Measurements from ENCODE around the gene SKAP2. TPM values are rescaled to one million over a fixed set of nuclear protein-coding genes. Genes with fewer than 3 reads are reported as not detected.

SKAP2 gene
- polyA plus RNA-seq, 1 experiment, result 16.0 TPM

DNA sequence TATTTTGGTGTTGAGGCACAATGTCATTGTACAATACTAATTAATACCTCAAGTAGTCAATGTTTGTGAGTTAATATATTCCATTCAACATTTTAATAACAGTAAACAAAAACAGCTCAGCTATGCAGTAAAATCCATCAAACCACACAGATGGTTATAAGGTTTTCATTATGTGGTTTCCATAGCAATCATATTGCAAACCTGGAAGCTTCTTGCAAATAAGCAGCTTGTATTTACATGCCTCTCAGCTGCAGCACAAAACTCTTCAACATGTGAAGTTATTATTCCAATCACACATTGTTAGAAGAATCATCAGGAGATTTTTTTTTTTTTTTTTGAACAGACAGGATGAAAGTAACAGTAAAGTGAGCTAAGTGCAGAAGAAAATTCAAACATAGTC is 170.2 kb downstream of the SKAP2 start:
- ChIA-PET CTCF (interaction anchor here (1.5 to 4.8 kb wide), 5 partner anchors 11 to 450 kb away, joined by 4 to 43 read pairs (median 6); partner anchors contain the start of gene HOXA5), POLR2A (interaction anchor here (0.7 kb wide), 1 partner anchor 9 kb away, joined by 4 read pairs; no protein-coding TSS in a partner anchor)

DNA sequence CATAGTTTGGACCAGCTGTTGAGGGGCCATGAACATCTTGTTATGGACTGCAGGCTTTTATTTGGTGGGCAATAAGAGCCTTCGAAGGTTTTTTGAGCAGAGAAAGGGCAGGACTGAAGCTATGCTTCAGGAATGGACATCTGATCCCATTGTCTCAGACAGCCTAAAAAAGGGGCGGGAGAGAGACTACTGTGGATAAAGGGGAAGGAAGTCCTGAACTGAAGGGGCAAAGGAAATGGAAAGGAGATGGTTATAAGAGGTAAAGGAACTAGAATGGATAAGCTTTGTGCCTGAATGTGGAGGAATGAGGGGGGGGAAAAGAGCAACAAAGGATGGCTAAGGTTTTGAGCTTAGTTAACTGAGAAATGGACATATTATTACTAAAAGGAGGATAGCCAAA is 172.5 kb downstream of the SKAP2 start:
- Histone ChIP-seq H3K9me3 (ENCODE audit: control insufficient read depth, insufficient read depth, low read length) (no peaks in the 10 kb centered on the region), H3K27me3 (ENCODE audit: control insufficient read depth, insufficient read depth, low read length) (no peaks in the 10 kb centered on the region), H3K27ac (ENCODE audit: low read depth, low read length) (no peak overlapping the region), H3K4me3 (ENCODE audit: low read depth, low read length) (no peak overlapping the region)
- TF ChIP-seq, protein P1, sequence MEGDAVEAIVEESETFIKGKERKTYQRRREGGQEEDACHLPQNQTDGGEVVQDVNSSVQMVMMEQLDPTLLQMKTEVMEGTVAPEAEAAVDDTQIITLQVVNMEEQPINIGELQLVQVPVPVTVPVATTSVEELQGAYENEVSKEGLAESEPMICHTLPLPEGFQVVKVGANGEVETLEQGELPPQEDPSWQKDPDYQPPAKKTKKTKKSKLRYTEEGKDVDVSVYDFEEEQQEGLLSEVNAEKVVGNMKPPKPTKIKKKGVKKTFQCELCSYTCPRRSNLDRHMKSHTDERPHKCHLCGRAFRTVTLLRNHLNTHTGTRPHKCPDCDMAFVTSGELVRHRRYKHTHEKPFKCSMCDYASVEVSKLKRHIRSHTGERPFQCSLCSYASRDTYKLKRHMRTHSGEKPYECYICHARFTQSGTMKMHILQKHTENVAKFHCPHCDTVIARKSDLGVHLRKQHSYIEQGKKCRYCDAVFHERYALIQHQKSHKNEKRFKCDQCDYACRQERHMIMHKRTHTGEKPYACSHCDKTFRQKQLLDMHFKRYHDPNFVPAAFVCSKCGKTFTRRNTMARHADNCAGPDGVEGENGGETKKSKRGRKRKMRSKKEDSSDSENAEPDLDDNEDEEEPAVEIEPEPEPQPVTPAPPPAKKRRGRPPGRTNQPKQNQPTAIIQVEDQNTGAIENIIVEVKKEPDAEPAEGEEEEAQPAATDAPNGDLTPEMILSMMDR (IDR thresholded peaks at IDR 0.05; ENCODE audit: low read depth, low read length), result no peak
- DNase-seq (ENCODE audit: low read depth, low spot score), result no peak
- ChIA-PET POLR2A (no interaction called here), CTCF (interaction anchor here (1.3 to 4.8 kb wide), 2 partner anchors 8 to 11 kb away, joined by 4 to 43 read pairs; no protein-coding TSS in a partner anchor)

More for the DNA sequence above, 170.2 kb downstream of the SKAP2 start:
- Histone ChIP-seq H3K4me3 (ENCODE audit: low read depth, low read length) (no peak overlapping the region), H3K27me3 (ENCODE audit: control insufficient read depth, insufficient read depth, low read length) (no peaks in the 10 kb centered on the region), H3K27ac (ENCODE audit: low read depth, low read length) (no peak overlapping the region), H3K9me3 (ENCODE audit: control insufficient read depth, insufficient read depth, low read length) (no peaks in the 10 kb centered on the region)
- TF ChIP-seq, protein P1 (IDR thresholded peaks at IDR 0.05; ENCODE audit: low read depth, low read length), result no peak
- DNase-seq (ENCODE audit: low read depth, low spot score), result no peak

DNA sequence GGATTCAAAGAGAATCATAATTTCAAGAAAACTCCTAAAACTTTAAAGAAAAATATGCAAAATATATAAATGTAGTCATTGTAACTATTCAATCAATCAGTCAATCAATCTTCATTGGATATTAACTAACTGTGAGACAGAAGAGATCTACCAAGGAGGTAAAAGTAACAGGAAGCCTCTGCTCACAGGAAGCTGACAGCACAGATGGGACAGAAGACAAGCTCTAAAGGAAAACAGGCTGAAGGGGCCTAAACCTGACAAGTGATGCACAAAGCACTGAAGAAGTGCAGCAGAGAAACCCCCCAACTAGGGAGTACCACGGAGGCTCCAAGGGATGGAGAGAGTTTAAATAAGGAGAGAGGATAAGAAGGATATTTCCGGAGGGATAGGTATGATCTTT is 173.0 kb downstream of the SKAP2 start:
- no peaks in the 10 kb centered on the region for H3K27me3 ChIP-seq (ENCODE audit: control insufficient read depth, insufficient read depth, low read length)
- DNase-seq (ENCODE audit: low read depth, low spot score), result no peak
- CTCF ChIA-PET, result interaction anchor here (4.8 kb wide), 1 partner anchor 10 kb away, joined by 43 read pairs; no protein-coding TSS in a partner anchor
- TF ChIP-seq, protein P1 (IDR thresholded peaks at IDR 0.05; ENCODE audit: low read depth, low read length), result no peak
- H3K9me3 ChIP-seq (ENCODE audit: control insufficient read depth, insufficient read depth, low read length), result no peaks in the 10 kb centered on the region
- H3K27ac ChIP-seq (ENCODE audit: low read depth, low read length), result no peak overlapping the region
- POLR2A ChIA-PET, result no interaction called here
- H3K4me3 ChIP-seq (ENCODE audit: low read depth, low read length), result no peak overlapping the region

DNA sequence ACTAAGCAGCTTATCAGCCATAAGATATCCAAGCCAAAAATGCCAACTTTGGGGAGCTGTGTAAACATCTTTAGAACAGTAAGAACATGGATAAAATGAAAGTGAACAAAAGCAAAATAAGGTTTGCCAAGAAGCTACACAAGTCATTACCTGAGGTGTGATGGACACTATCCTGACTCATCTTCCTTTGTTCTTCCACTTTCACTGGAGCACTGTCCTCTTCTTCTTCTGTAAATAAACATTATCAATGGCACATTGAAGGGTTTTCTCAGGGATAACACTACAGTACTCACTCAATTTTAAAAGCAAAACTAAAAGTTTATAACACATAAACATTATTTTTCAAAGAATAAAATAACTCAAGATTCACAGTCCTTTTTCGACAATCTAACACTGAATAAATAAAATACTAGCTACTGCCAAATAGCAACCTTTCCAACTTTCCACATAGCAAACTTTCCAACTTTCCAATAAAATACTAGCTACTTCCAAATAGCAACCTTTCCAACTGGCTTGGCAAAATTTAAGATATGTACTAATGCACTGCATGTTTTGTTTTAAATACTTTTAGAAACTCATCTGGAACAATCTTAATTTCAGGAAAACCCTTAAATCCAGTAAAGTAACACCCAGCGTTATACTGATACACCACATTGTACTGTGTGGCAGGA is 174.1 kb downstream of the SKAP2 start:
- DNase-seq (ENCODE audit: low read depth, low spot score), result no peak
- ChIA-PET POLR2A (no interaction called here), CTCF (interaction anchor here (0.8 to 4.8 kb wide), 4 partner anchors 9 to 164 kb away, joined by 3 to 43 read pairs (median 4); no protein-coding TSS in a partner anchor)
- no peak overlapping the region for H3K4me3 ChIP-seq (ENCODE audit: low read depth, low read length)
- TF ChIP-seq, protein P1 (IDR thresholded peaks at IDR 0.05; ENCODE audit: low read depth, low read length), result no peak
- no peak overlapping the region for H3K27ac ChIP-seq (ENCODE audit: low read depth, low read length)
- H3K9me3 ChIP-seq (ENCODE audit: control insufficient read depth, insufficient read depth, low read length), result no peaks in the 10 kb centered on the region
- no peaks in the 10 kb centered on the region for H3K27me3 ChIP-seq (ENCODE audit: control insufficient read depth, insufficient read depth, low read length)

DNA sequence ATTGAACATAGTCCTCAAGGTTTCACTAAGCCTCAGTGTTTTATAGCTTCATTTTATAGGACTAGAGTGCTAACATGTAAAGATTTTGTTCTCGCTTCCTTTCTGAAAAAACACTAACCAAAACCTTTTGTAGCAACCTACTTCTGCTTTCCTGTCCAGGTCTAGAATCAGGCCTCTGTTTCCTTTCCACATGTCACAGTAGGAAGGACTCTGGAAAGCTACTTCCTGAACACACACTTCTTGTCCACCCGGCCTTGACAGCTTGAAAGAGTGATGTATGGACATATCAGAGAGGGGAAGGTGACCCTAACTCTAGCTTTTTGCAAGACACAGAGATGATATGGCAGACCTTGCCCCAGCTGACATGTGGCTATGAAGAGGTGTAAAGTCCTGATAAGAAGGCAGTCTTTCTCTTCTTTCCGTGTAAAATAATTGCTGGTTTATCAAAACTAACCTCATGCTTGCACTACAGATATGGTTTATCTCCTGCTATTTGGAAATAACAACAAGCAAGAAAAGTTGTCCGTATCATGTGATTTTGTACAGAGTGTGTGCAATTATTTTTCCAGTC is 175.4 kb downstream of the SKAP2 start:
- DNase-seq (ENCODE audit: low read depth, low spot score), result no peak
- Histone ChIP-seq H3K9me3 (ENCODE audit: control insufficient read depth, insufficient read depth, low read length) (no peaks in the 10 kb centered on the region), H3K27me3 (ENCODE audit: control insufficient read depth, insufficient read depth, low read length) (no peaks in the 10 kb centered on the region), H3K4me3 (ENCODE audit: low read depth, low read length) (no peak overlapping the region), H3K27ac (ENCODE audit: low read depth, low read length) (no peak overlapping the region)
- ChIA-PET POLR2A (no interaction called here), CTCF (interaction anchor here (0.5 to 2.5 kb wide), 3 partner anchors 11 to 165 kb away, joined by 5 to 11 read pairs (median 6); no protein-coding TSS in a partner anchor)
- TF ChIP-seq, protein P1 (IDR thresholded peaks at IDR 0.05; ENCODE audit: low read depth, low read length), result no peak

Measured in AG04450 (cell line).